Caki2 (cell line): ENCODE measurements around the gene MSANTD7. TPM values are rescaled to one million over a fixed set of nuclear protein-coding genes. Genes with fewer than 3 reads are reported as not detected.
A peak's percentile ranks its signal among the peaks of the same experiment; 100 is the strongest.
"Not testable (repeated sequence)": the region's sequence is repeated elsewhere in the genome, so short reads cannot be mapped to it uniquely, and the experiment has no call there.

Source experiments
- DNase-seq: peaks from one replicate; pipeline ENCODE4 v3.0.0-alpha.2; 2015; ENCODE audit warnings: low read depth
- in situ Hi-C: cut with HindIII; loops from 2 replicates; pipeline ENCODE4 v1.10.0; 2016; ENCODE audit warnings: low sequenced_read_pairs, low pct_unique_long_range_greater_than_20kb, mixed read lengths
- total RNA-seq: library from RNA; depleted of rRNA; stranded (reverse); fragments of >200 nt; shearing (Covaris generic); gene quantifications from 2 replicates; pipeline ENCODE4 v1.2.3, GENCODE V29; 2014; ENCODE audit warnings: low replicate concordance; rRNA removed

Gene MSANTD7
- 13.4 and 17.4 TPM in 2 replicates for total RNA-seq

GRCh38 chr10:14837757-14838581 lies at the start of gene MSANTD7, which contains the start of the genes CDNF and HSPA14:
Gene MSANTD7 (plus strand): TSS chr10:14838306. CDS start chr10:14842285, 3,979 bp downstream.
Gene CDNF (minus strand): TSS chr10:14838037. CDS start chr10:14837946, 91 bp downstream.
Gene HSPA14 (plus strand): TSS chr10:14838306. CDS start chr10:14838403, 97 bp downstream.
- in situ Hi-C loops: no loop called here
- DNase-seq: peak; percentile 99

GRCh38 chr10:14798636-14799035 lies 39.5 kb upstream of the MSANTD7 start:
- no peak for DNase-seq
- in situ Hi-C loops: no loop called here

- in situ Hi-C loops: no loop called here
These were observed 37.7 kb upstream of the MSANTD7 start for GRCh38 chr10:14800397-14800796.

GRCh38 chr10:14801723-14802122 lies 36.4 kb upstream of the MSANTD7 start:
- no peak for DNase-seq
- in situ Hi-C loops: no loop called here

More at GRCh38 chr10:14800397-14800796, 37.7 kb upstream of the MSANTD7 start:
- DNase-seq: no peak

- in situ Hi-C loops: no loop called here
- DNase-seq: no peak
These were observed 34.3 kb upstream of the MSANTD7 start for GRCh38 chr10:14803827-14804226.

- in situ Hi-C loops: no loop called here
- no peak for DNase-seq
These were observed 31.8 kb upstream of the MSANTD7 start for GRCh38 chr10:14806318-14806717.

GRCh38 chr10:14810969-14811953 lies 26.8 kb upstream of the MSANTD7 start:
- in situ Hi-C loops: no loop called here
- DNase-seq: no peak

- DNase-seq: peak; percentile 96
- in situ Hi-C loops: no loop called here
These were observed 25.8 kb upstream of the MSANTD7 start for GRCh38 chr10:14812271-14812670.

GRCh38 chr10:14815681-14816080 lies 22.4 kb upstream of the MSANTD7 start:
- peak; percentile 70 for DNase-seq
- in situ Hi-C loops: no loop called here

GRCh38 chr10:14816717-14817116 lies 21.4 kb upstream of the MSANTD7 start:
- DNase-seq, in situ Hi-C loops: not testable (repeated sequence)

- DNase-seq: peak; percentile 96
- in situ Hi-C loops: no loop called here
These were observed 17.9 kb upstream of the MSANTD7 start for GRCh38 chr10:14820010-14820774.

- peak; percentile 89 for DNase-seq
- in situ Hi-C loops: no loop called here
These were observed 17.3 kb upstream of the MSANTD7 start for GRCh38 chr10:14820775-14821154.

GRCh38 chr10:14821635-14822375 lies 16.3 kb upstream of the MSANTD7 start:
- DNase-seq: no peak
- in situ Hi-C loops: no loop called here

- in situ Hi-C loops: no loop called here
- DNase-seq: peak; percentile 47
These were observed 15.0 kb upstream of the MSANTD7 start for GRCh38 chr10:14822879-14823755.

GRCh38 chr10:14823966-14824365 lies 14.1 kb upstream of the MSANTD7 start:
- no peak for DNase-seq
- in situ Hi-C loops: no loop called here

- in situ Hi-C loops: no loop called here
- no peak for DNase-seq
These were observed 11.9 kb upstream of the MSANTD7 start for GRCh38 chr10:14826076-14826829.
